Liver (tissue), 9 donors: ENCODE data around the gene P2RY14. TPM values are rescaled to one million over a fixed set of nuclear protein-coding genes. Genes with fewer than 3 reads are reported as not detected.

Experiments used
- DNase-seq: peaks from one replicate; pipeline ENCODE4 v3.0.0-alpha.2; 2017; ENCODE audit warnings: low spot score
- H3K27ac ChIP-seq, 2 donors: one replicate each; pipeline ENCODE4 v1.7.0; 2013; ENCODE audit warnings: inconsistent platforms in 2 of 2, low read length in 2 of 2, control low read depth in 1 of 2, low read depth in 1 of 2, mild to moderate bottlenecking in 1 of 2
- H3K27me3 ChIP-seq, 4 donors: one replicate each; pipeline versions ENCODE4 v1.6.1 to v1.7.0; 2013; ENCODE audit warnings: low read length in 3 of 4, inconsistent platforms in 1 of 4, mild to moderate bottlenecking in 1 of 4, moderate library complexity in 1 of 4; ENCODE audit not compliant: control insufficient read depth in 4 of 4, insufficient read depth in 4 of 4
- H3K36me3 ChIP-seq, 4 donors: one replicate each; pipeline versions ENCODE4 v1.6.1 to v1.7.0; 2013; ENCODE audit warnings: low read length in 3 of 4, mild to moderate bottlenecking in 3 of 4, low read depth in 1 of 4, moderate library complexity in 1 of 4; ENCODE audit not compliant: control insufficient read depth in 4 of 4, insufficient read depth in 3 of 4
- H3K4me1 ChIP-seq, 4 donors: one replicate each; pipeline versions ENCODE4 v1.6.1 to v1.7.0; 2013; ENCODE audit warnings: low read length in 3 of 4, mild to moderate bottlenecking in 3 of 4, moderate library complexity in 1 of 4; ENCODE audit not compliant: control insufficient read depth in 4 of 4, insufficient read depth in 4 of 4
- H3K4me3 ChIP-seq, 3 donors: one replicate each; pipeline versions ENCODE4 v1.6.1 to v1.7.0; 2013; ENCODE audit warnings: low read length in 3 of 3, control low read depth in 1 of 3, low read depth in 1 of 3, mild to moderate bottlenecking in 1 of 3
- H3K9ac ChIP-seq, 2 donors: one replicate each; pipeline ENCODE4 v1.7.0; 2013; ENCODE audit warnings: low read length in 2 of 2, mild to moderate bottlenecking in 2 of 2, moderate library complexity in 2 of 2, control low read depth in 1 of 2, low read depth in 1 of 2
- H3K9me3 ChIP-seq, 4 donors: one replicate each; pipeline versions ENCODE4 v1.6.1 to v1.7.0; 2013; ENCODE audit warnings: low read length in 3 of 4; ENCODE audit not compliant: control insufficient read depth in 4 of 4
- EGR1 ChIP-seq, 2 donors: IDR thresholded peaks; 2 replicates each; pipeline ENCODE4 v1.6.1; 2016 to 2018; ENCODE audit warnings: antibody characterized with exemption in 2 of 2, low read depth in 2 of 2
- FOXA1 ChIP-seq: IDR thresholded peaks from 2 replicates; pipeline ENCODE4 v1.6.1; 2016; ENCODE audit warnings: antibody characterized with exemption
- FOXA2 ChIP-seq: IDR thresholded peaks from 2 replicates; pipeline ENCODE4 v1.6.1; 2016; ENCODE audit warnings: antibody characterized with exemption
- HNF4G ChIP-seq: IDR thresholded peaks from 2 replicates; pipeline ENCODE4 v1.6.1; 2016; ENCODE audit warnings: antibody characterized with exemption
- MAX ChIP-seq: IDR thresholded peaks from 2 replicates; pipeline ENCODE4 v1.6.1; 2016; ENCODE audit warnings: antibody characterized with exemption
- NR2F2 ChIP-seq: IDR thresholded peaks from 2 replicates; pipeline ENCODE4 v1.6.1; 2016; ENCODE audit warnings: antibody characterized with exemption
- RAD21 ChIP-seq, 2 donors: IDR thresholded peaks; 2 replicates each; pipeline ENCODE4 v1.6.1; 2016; ENCODE audit warnings: antibody characterized with exemption in 2 of 2, mild to moderate bottlenecking in 2 of 2
- REST ChIP-seq: IDR thresholded peaks from 2 replicates; pipeline ENCODE4 v1.6.1; 2016; ENCODE audit warnings: antibody characterized with exemption, mild to moderate bottlenecking
- RXRA ChIP-seq, 2 donors: IDR thresholded peaks; 2 replicates each; pipeline ENCODE4 v1.6.1; 2017 to 2018; ENCODE audit warnings: antibody characterized with exemption in 2 of 2, mild to moderate bottlenecking in 1 of 2
- SP1 ChIP-seq: IDR thresholded peaks from 2 replicates; pipeline ENCODE4 v1.6.1; 2018; ENCODE audit warnings: antibody characterized with exemption, mild to moderate bottlenecking
- TAF1 ChIP-seq: conservative IDR thresholded peaks from 2 replicates; pipeline ENCODE4 v1.6.1; 2016; ENCODE audit warnings: antibody characterized with exemption, mild to moderate bottlenecking
- YY1 ChIP-seq: IDR thresholded peaks from 2 replicates; pipeline ENCODE4 v1.6.1; 2016; ENCODE audit warnings: antibody characterized with exemption, mild to moderate bottlenecking
- WGBS: extraction: QIAGEN DNeasy Blood & Tissue Kit; methylation state at CpG from one replicate; pipeline ENCODE4 v1.1.7; 2013; 5-methylcytosine and 5-hydroxymethylcytosine counted together
- polyA plus RNA-seq, 2 donors: library from polyadenylated mRNA; stranded (reverse) in 1 of 2; unstranded in 1 of 2; fragments of 200-250 nt in 1 of 2; fragments of >200 nt in 1 of 2; fragmentation: Nextera tagmentation in 1 of 2; extraction: Ambion mirVana in 1 of 2; gene quantifications; one replicate each; pipeline versions ENCODE4 v1.2.1 to v1.2.3, GENCODE V29; 2013 to 2015
- total RNA-seq, 2 donors: library from RNA; depleted of rRNA; stranded (reverse); fragments of >200 nt; gene quantifications; one replicate each; pipeline ENCODE4 v1.2.3, GENCODE V29; 2014
- TF ChIP-seq, protein P1 (sequence below): IDR thresholded peaks from 2 replicates; pipeline ENCODE4 v1.6.1; 2016; ENCODE audit warnings: antibody characterized with exemption
- TF ChIP-seq, protein P2 (sequence below): IDR thresholded peaks from 2 replicates; pipeline ENCODE4 v1.6.1; 2016; ENCODE audit warnings: antibody characterized with exemption
- donor health status: healthy.
- donor health status: healthy.
- donor health status: healthy.
- donor health status: healthy.
- donor health status: healthy.

The P2RY14 gene
- total and polyA plus RNA-seq, 4 donors = 0.10 to 0.37 (median 0.22) TPM

DNA sequence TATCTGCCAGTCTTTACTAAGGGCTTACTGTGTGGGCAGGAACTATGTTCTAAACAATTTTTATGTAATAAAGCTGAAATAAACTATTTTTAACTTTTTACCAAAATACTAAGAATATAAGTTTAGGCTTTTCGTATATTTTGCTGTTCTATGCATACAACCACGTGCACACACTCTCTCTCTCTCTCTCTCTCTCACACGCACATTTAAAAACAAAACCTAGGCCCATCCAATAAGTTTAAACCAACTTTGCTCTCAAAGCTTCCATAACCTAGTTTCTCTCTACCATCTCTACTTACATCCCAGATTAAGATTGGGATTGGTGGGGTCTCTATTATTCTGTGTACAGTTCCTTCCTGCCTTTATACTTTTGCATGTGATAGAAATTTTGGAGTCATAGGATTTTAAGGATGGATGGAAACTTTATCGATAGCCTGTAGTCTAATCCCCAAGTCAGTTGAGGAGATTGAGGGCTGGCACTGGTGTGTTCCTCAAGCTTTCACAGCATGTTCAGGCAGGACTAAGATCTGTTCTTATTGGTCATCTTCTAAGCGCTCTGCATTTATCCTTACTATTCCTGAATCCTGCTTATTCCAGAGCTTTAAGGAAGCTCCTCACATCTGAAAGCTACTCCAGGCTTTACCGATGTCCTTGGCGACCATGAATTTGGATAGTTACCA is 77.2 kb downstream of the P2RY14 start:
- Histone ChIP-seq H3K9ac (no peak overlapping the region), H3K4me3 (no peak overlapping the region), H3K9me3 (no peaks in the 10 kb centered on the region), H3K36me3 (no peaks in the 10 kb centered on the region), H3K4me1 (peaks cover 5 to 16% (median 11%) of the 10 kb centered on the region in 4 donors), H3K27me3 (no peaks in the 10 kb centered on the region), H3K27ac (no peak overlapping the region)
- DNase-seq = no peak
- 93% methylated on average over 7 of the region's 7 CpGs for WGBS
- TF ChIP-seq SP1 (no peak), EGR1 (IDR thresholded peaks at IDR 0.05; ENCODE audit: low read depth in 2 of 2) (no peak), YY1 (no peak), RAD21 (IDR thresholded peaks at IDR 0.05) (no peak), HNF4G (no peak), TAF1 (no peak), RXRA (IDR thresholded peaks at IDR 0.05) (no peak), MAX (no peak)
- TF ChIP-seq, protein P1, sequence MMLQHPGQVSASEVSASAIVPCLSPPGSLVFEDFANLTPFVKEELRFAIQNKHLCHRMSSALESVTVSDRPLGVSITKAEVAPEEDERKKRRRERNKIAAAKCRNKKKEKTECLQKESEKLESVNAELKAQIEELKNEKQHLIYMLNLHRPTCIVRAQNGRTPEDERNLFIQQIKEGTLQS = no peak
- TF ChIP-seq, protein P2, sequence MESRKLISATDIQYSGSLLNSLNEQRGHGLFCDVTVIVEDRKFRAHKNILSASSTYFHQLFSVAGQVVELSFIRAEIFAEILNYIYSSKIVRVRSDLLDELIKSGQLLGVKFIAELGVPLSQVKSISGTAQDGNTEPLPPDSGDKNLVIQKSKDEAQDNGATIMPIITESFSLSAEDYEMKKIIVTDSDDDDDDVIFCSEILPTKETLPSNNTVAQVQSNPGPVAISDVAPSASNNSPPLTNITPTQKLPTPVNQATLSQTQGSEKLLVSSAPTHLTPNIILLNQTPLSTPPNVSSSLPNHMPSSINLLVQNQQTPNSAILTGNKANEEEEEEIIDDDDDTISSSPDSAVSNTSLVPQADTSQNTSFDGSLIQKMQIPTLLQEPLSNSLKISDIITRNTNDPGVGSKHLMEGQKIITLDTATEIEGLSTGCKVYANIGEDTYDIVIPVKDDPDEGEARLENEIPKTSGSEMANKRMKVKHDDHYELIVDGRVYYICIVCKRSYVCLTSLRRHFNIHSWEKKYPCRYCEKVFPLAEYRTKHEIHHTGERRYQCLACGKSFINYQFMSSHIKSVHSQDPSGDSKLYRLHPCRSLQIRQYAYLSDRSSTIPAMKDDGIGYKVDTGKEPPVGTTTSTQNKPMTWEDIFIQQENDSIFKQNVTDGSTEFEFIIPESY = no peak

DNA sequence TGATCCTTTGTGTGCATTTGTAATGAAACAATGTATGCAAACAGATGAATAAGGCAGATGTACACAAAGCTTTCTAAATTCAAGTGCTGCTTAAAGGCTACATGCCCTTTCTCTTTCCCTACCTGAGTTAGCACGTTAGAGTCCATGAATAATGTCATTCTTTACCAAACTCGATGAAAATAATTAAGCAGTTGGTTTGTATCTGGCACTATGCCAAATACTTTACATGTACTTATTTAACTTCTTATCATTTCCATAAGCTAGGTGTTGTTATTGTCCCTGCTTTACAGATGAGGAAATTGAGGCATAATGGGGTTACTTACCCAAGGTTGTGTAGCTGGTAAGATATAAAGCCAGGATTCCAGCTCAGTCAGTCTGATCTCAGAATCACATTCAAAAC is 77.8 kb downstream of the P2RY14 start:
- Histone ChIP-seq H3K27ac (no peak overlapping the region), H3K9ac (no peak overlapping the region), H3K9me3 (no peaks in the 10 kb centered on the region), H3K27me3 (no peaks in the 10 kb centered on the region), H3K4me3 (no peak overlapping the region), H3K4me1 (peaks cover 5 to 16% (median 11%) of the 10 kb centered on the region in 4 donors), H3K36me3 (no peaks in the 10 kb centered on the region)
- WGBS = 74% methylated on average over 2 of the region's 2 CpGs
- no peak for DNase-seq
- no peak for TF ChIP-seq HNF4G
- TF ChIP-seq NR2F2 = no peak
- no peak for TF ChIP-seq MAX
- no peak for TF ChIP-seq SP1
- no peak for TF ChIP-seq YY1
- TF ChIP-seq FOXA2 = no peak
- TF ChIP-seq, protein P2 = no peak
- TF ChIP-seq RAD21 (IDR thresholded peaks at IDR 0.05) = no peak
- TF ChIP-seq REST = no peak
- no peak for TF ChIP-seq FOXA1
